ENCODE measurements around the gene FGF8.

Gene FGF8

GRCh38 chr10:101775273-101776160 lies at the start of gene FGF8:
TSS of gene FGF8 (minus strand) at chr10:101776114. CDS start at chr10:101775900, 214 bp downstream.
- no peak for TF ChIP-seq GATA2 (IDR thresholded peaks at IDR 0.05; ENCODE audit: low read depth, low read length)
- no peak for TF ChIP-seq GATA3 (IDR thresholded peaks at IDR 0.05; ENCODE audit: low read depth, low read length)

DNA sequence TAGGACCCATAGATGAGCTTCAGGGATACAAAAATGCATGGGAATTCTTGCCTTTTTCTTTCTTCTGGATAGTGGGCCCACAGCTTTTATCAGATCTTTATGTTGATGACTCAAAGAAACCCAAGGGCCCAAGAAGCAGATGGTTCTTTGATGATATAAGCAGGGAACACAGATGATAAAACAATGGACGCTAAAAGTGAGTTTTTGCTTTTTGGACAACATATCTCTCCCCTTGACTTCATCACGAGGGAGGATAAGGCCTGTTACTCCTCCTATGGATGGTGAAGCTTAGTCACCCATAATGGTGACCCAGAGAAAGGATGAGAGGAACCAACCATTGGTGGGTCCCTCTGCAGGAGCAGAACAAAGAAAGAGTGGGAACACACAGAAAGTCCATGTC lies 48.8 kb upstream of the FGF8 start:
- TF ChIP-seq GATA2 (IDR thresholded peaks at IDR 0.05; ENCODE audit: low read depth, low read length) = no peak
- TF ChIP-seq GATA3 (IDR thresholded peaks at IDR 0.05; ENCODE audit: low read depth, low read length) = no peak

- TF ChIP-seq GATA3 (IDR thresholded peaks at IDR 0.05; ENCODE audit: low read depth, low read length) = no peak
- TF ChIP-seq GATA2 (IDR thresholded peaks at IDR 0.05; ENCODE audit: low read depth, low read length) = no peak
Measured at GRCh38 chr10:101818872-101819633, 43.1 kb upstream of the FGF8 start.

GRCh38 chr10:101818119-101818871 lies 42.4 kb upstream of the FGF8 start, which contains the start of gene OGA:
TSS of gene OGA (minus strand) at chr10:101818444. CDS start at chr10:101818022, 422 bp downstream.
- TF ChIP-seq GATA3 (IDR thresholded peaks at IDR 0.05; ENCODE audit: low read depth, low read length) (no peak), GATA2 (IDR thresholded peaks at IDR 0.05; ENCODE audit: low read depth, low read length) (no peak)

GRCh38 chr10:101817337-101818118 lies 41.6 kb upstream of the FGF8 start:
- TF ChIP-seq GATA3 (IDR thresholded peaks at IDR 0.05; ENCODE audit: low read depth, low read length) (no peak), GATA2 (IDR thresholded peaks at IDR 0.05; ENCODE audit: low read depth, low read length) (no peak)

DNA sequence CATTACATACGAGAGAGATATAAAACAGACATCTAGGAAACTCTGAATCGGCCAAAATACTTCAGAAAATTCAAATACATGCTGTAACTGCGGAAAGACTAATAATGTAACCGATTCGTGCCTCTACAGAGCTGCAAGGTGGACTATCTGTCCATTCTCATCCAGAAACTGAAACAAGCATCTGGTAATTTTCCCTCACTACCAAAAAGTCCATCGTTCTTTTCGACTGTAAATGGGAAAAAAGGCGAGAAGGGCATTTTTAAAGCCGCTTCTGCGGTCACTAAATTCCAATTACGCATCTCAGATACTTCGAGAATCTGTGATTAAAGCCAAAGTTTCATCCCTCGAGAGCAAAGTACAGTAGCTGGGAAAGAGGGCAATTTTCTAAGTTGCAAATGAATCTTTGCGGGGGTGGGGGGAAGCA lies 41.0 kb upstream of the FGF8 start:
- TF ChIP-seq GATA3 (IDR thresholded peaks at IDR 0.05; ENCODE audit: low read depth, low read length) (no peak), GATA2 (IDR thresholded peaks at IDR 0.05; ENCODE audit: low read depth, low read length) (no peak)

DNA sequence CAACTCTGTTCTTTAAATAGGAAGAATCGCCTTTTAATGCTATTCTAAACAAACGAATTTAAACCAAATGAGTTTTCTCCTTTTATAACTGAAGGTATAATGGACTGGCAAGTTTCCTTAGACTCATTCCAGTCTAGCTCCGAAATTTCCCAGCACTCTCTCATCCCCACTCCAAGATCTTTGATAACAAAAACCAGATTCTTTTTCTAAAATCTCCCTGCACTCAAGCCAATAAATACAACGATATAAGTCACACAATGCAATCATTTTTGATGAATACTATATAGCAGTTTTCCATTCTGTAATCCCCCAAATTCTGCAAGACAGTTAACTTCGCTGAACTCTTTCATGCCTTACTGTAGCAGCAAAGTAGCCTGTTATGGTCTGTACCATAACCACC lies 40.5 kb upstream of the FGF8 start:
- TF ChIP-seq GATA3 (IDR thresholded peaks at IDR 0.05; ENCODE audit: low read depth, low read length) = no peak
- TF ChIP-seq GATA2 (IDR thresholded peaks at IDR 0.05; ENCODE audit: low read depth, low read length) = no peak

DNA sequence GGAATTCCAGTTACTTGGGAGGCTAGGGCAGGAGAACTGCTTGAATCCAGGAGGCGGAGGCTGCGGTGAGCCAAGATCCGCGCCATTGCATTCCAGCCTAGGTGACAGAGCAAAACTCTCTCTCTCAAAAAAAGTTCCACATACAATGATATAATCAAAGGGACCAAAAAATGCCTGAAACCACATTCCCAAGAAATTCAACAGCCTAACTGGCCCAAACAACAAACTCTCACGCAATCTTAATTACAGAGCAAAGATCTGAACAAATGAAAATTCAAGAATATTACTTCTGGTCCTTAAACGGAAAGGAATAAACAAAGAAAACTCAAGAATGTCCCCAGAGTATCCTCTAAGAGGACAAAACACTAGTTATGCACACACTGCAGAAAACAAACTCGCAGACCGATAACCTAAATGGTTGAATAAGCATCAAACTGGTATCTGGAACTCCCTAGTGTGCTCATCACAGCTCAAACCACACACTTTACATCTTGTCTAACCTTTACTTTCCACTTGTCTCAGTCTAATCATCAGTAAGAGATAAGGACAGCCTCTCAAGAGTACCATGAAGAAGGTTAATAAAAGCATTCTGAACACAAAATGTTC lies 38.7 kb upstream of the FGF8 start:
- TF ChIP-seq GATA2 (IDR thresholded peaks at IDR 0.05; ENCODE audit: low read depth, low read length) (no peak), GATA3 (IDR thresholded peaks at IDR 0.05; ENCODE audit: low read depth, low read length) (no peak)

DNA sequence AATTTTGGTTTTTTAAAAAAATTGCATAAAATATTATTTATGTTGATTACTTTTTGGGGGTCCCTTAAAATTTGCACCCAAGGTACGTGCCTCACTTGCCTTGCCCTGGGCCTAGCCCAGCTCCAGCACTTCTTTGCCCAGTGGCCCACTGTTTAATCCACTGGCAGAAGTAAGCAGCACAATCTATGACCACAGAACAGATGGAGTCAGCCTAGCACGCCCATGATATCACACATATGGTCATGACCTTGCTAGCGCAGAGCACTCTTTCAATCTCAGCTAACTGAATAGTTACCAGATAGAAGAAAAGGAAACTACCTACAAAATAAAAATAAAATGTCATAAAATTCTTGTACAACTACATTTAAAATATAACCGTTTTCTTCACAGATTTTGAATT lies 36.7 kb upstream of the FGF8 start:
- TF ChIP-seq GATA3 (IDR thresholded peaks at IDR 0.05; ENCODE audit: low read depth, low read length) (no peak), GATA2 (IDR thresholded peaks at IDR 0.05; ENCODE audit: low read depth, low read length) (no peak)

GRCh38 chr10:101807158-101807557 lies 31.2 kb upstream of the FGF8 start:
- TF ChIP-seq GATA2 (IDR thresholded peaks at IDR 0.05; ENCODE audit: low read depth, low read length) (no peak), GATA3 (IDR thresholded peaks at IDR 0.05; ENCODE audit: low read depth, low read length) (no peak)

DNA sequence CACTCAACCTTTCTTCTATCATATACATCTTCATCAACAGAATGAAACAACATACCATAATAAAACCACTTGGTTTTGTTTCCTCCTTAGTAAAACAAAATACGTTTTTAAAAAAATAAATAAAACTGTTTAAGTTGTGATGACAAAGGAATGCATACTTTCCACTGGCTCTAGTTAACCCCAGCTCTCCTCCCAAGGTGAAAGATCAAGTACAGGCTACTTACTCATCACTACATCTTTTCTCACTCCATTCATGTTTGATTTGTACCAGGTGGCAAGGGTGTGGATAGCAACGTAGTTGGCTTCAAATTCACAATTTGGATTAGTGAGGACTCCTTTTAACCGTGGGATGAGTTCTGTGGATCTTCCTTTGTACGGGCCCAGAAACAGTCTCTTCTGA lies 27.6 kb upstream of the FGF8 start:
- TF ChIP-seq GATA2 (IDR thresholded peaks at IDR 0.05; ENCODE audit: low read depth, low read length) = no peak
- no peak for TF ChIP-seq GATA3 (IDR thresholded peaks at IDR 0.05; ENCODE audit: low read depth, low read length)

DNA sequence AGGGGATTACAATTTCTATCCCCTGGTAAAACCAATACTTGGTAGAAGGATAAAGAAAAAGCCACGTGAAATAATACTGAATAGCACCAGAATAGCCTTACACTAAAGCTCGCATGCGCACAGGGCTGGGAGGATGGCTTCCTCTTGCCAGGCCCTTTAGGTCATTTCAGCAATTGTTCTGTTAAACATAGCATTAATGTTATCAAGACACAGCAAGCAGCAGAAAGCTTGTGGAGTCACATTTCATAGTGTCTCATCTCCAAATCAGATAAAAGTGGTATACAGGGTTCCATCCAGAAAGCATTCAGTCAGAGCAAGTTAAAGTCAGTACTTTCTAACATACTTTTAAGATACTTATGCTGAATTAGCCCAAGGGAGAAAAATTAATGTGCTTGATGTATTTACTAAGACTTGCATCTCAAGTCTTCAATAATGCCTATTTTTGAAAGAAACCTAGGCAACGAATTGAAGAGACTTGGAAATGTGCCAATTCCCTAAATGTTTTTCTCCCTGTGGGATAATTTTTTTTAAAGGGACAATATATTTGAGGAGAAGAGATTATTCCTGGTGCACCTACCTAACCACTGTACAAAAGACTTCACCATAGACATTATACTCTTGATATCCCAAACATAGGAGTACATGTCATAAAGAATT lies 21.6 kb upstream of the FGF8 start:
- TF ChIP-seq GATA2 (IDR thresholded peaks at IDR 0.05; ENCODE audit: low read depth, low read length) = no peak
- TF ChIP-seq GATA3 (IDR thresholded peaks at IDR 0.05; ENCODE audit: low read depth, low read length) = no peak
